Activated T-helper 2 cell treated with anti-CD3 and anti-CD28 coated beads, Interferon-gamma antibody, Interleukin-2, Interleukin-4, amounts not matched to agents 10 μg/mL and 5 μg/mL and 100 μg/mL, durations not matched to agents 14 hours and 24 hours and 36 hours (primary cell): ENCODE data around the gene DENND2A. TPM values are rescaled to one million over a fixed set of nuclear protein-coding genes. Genes with fewer than 3 reads are reported as not detected.
"Not testable (repeated sequence)": the region's sequence is repeated elsewhere in the genome, so short reads cannot be mapped to it uniquely, and the experiment has no call there.

Experiments used
- DNase-seq: peaks from one replicate; pipeline ENCODE4 v3.0.0; 2021; ENCODE audit warnings: low spot score
- H3K27ac Mint-ChIP-seq: one replicate; pipeline ENCODE4 v1.8.0; 2021; ENCODE audit warnings: mixed read lengths
- H3K27me3 Mint-ChIP-seq: one replicate; pipeline ENCODE4 v1.8.0; 2021; ENCODE audit warnings: low read depth, mixed read lengths
- H3K36me3 Mint-ChIP-seq: one replicate; pipeline ENCODE4 v1.8.0; 2021; ENCODE audit warnings: low read depth, mixed read lengths
- H3K4me1 Mint-ChIP-seq: one replicate; pipeline ENCODE4 v1.8.0; 2021; ENCODE audit warnings: low read depth, mixed read lengths
- H3K4me3 Mint-ChIP-seq: one replicate; pipeline ENCODE4 v1.8.0; 2021; ENCODE audit warnings: low read depth, mild to moderate bottlenecking, moderate library complexity, mixed read lengths
- H3K9me3 Mint-ChIP-seq: one replicate; pipeline ENCODE4 v1.8.0; 2021; ENCODE audit warnings: mixed read lengths
- intact Hi-C: fragments of 100-400 bp; cut with micrococcal nuclease; formaldehyde crosslinking; loops from one replicate; pipeline ENCODE4 v1.15.1; 2023
- total RNA-seq: library from RNA; stranded (reverse); gene quantifications from 2 replicates; pipeline ENCODE4 v1.2.3, GENCODE V29; 2022

The DENND2A gene
- total RNA-seq, 1 donor from 2014 or later, result not detected

DNA sequence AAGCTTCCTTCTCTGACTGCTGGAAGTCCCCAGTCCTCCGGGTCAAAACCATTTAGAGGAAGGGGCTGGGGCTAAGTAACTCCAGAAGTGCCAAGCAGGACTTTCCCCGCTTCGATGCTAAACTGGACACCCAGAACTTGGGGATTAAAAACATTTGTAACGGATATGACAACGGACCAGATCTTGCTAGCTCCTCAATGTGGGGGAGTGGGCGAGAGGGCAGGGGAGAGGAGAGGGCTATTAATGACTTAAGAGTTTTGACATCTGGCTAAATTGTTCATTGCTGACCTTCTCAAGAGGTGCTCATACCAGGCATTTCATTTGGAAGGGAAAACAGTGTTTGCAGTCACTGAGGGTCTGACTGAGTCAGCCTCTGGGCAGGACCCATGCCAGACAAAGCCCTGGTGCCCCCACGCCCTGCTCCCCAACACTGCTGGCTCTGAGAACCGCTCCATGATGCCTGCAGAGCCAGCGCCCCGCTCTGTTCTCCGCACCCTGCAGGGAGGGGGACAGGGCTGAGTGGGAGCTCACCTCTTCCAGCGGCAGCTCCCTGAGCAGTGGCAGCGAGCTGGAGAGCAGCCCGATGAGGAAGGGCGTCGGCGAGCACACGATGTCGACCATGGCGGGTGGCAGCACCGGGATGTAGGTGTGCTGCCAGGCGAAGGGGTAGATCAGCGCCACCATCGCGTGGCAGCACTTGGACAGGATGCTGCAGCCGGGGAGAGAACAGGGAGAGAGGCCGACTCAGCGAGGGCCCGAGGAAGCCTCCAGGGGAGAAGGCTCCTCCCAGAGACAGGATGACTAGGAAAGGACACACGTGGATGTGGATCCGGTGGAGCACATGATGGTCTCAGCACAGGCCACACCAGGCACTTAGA is 113.6 kb downstream of the DENND2A start:
- H3K4me3 Mint-ChIP-seq, result no peak overlapping the region
- intact Hi-C loops, result no loop called here
- H3K9me3 Mint-ChIP-seq, result no peaks in the 10 kb centered on the region
- no peaks in the 10 kb centered on the region for H3K36me3 Mint-ChIP-seq
- H3K27me3 Mint-ChIP-seq, result peaks cover 6% of the 10 kb centered on the region
- H3K27ac Mint-ChIP-seq, result no peak overlapping the region
- H3K4me1 Mint-ChIP-seq, result peaks cover 6% of the 10 kb centered on the region
- DNase-seq, result no peak

DNA sequence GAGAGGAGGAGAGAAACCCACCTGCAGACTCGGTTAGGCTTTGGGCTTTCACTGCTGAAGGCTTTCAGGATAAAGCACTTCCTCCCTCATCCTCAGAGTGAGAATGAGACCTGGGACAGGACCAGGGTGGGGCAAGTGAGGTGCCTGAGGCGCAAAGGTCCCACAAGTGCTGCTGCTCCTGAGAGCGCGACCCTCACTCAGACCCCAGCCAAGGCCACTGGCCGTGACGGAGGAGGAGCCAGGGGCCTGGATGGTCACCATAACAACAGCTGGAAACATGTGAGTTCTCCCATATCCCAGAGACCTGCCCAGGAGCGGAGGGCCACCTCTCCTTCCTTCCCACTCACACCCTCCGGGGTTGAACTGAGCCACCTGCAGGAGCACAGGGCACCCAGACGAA is 114.4 kb downstream of the DENND2A start:
- Mint-ChIP-seq H3K36me3 (no peaks in the 10 kb centered on the region), H3K27ac (no peak overlapping the region), H3K27me3 (peaks cover 5% of the 10 kb centered on the region), H3K4me1 (peaks cover 6% of the 10 kb centered on the region), H3K9me3 (no peaks in the 10 kb centered on the region), H3K4me3 (no peak overlapping the region)
- intact Hi-C loops, result no loop called here
- no peak for DNase-seq

DNA sequence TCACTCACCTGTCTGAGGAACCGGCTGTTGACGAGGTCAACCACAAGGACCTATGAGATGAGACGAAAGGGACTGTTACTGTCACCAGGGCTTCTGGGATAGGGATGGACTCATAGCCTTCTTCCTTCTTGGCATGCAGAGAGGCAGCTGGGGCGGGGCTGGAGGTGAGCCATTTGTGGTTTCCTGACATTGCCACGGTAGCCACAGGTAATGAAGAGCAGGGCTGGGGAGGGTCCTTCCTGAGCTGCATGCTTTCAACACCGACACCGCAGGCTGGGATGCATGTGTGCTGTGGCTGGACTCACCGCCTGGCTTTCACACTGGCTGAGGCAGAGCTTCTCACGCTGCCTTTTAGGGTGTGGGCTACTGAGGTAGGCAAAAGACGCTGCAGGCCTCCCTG is 114.9 kb downstream of the DENND2A start:
- Mint-ChIP-seq H3K27ac (no peak overlapping the region), H3K27me3 (peaks cover 3% of the 10 kb centered on the region), H3K4me1 (peaks cover 6% of the 10 kb centered on the region), H3K4me3 (no peak overlapping the region), H3K9me3 (no peaks in the 10 kb centered on the region), H3K36me3 (no peaks in the 10 kb centered on the region)
- intact Hi-C loops, result no loop called here
- DNase-seq, result peak; percentile 17

DNA sequence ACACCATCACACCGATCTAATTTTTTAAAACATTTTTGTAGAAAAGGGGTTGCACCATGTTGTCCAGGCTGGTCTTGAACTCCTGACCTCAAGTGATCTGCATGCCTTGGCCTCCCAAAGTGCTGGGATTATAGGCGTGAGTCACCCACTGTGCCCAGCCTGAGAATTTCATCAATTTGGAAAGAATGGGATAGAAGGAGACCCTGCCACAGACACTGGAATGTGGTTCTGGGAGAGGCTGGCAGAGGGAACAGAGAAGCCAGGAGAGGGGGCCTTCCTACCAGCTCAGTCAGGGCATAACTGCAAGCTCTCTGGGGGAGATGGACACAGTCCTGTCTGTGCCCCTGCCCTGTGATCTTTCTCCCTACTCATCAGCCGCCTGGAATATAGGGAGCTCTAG is 119.2 kb downstream of the DENND2A start:
- H3K4me3 Mint-ChIP-seq, result no peak overlapping the region

DNA sequence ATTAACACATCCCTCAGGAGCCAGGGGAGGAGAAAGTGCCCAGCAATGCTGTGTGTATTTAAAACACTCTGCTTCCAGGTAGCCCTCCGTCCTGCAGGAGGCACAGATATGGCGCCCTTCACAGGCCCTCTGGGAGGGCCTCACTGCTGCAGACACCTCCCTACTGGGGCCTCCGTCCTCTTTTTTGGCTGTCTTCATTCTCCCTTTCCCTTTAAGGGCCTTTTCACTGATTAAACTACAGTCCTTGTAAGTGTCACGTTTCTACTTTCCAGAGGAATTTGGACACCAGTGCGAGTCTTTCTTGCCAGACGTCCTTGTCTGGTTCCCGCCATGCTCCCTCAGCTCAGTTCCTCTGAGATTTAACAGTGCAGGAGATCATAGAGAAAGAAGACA is 121.6 kb downstream of the DENND2A start:
- no peaks in the 10 kb centered on the region for H3K36me3 Mint-ChIP-seq
- H3K27me3 Mint-ChIP-seq, result peaks cover 2% of the 10 kb centered on the region
- peaks cover 5% of the 10 kb centered on the region for H3K4me1 Mint-ChIP-seq
- intact Hi-C loops, result no loop called here
- H3K4me3 Mint-ChIP-seq, result no peak overlapping the region
- H3K27ac Mint-ChIP-seq, result no peak overlapping the region
- no peaks in the 10 kb centered on the region for H3K9me3 Mint-ChIP-seq
- no peak for DNase-seq

More for the DNA sequence above, 119.2 kb downstream of the DENND2A start:
- Mint-ChIP-seq H3K27ac (no peak overlapping the region), H3K9me3 (no peaks in the 10 kb centered on the region), H3K4me1 (peaks cover 11% of the 10 kb centered on the region), H3K36me3 (no peaks in the 10 kb centered on the region), H3K27me3 (peaks cover 2% of the 10 kb centered on the region)
- intact Hi-C loops, result no loop called here
- no peak for DNase-seq

DNA sequence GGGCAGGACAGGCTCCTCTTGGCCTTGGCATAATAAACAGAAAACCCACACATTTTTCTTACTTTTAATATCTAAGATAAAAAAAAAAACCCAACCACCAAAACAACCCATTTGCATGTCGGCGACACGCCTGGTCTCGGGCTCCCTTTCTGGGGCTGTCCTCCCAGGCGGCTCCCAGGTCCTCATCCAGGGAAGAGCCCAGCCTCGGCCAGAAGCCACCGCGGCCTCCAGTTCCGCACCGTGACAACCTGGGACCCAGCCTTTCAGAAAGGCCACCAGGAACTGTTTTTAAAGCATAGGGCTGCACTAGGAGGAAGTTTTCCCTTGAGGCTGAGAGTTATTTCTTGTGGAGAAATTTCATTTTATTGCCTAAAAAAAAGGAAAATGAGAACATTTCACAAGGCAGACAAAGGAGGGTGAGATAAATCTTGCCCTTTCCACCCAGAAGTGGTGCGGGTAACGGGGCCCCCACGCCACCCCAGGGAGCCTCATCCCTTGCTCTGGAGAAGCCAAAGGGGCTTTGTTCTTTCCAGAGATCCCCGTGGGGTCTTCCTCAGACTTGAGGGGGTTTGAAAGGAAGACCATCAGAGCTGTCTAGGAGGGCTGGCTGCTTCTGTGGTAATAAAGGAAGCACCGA is 122.1 kb downstream of the DENND2A start:
- Mint-ChIP-seq H3K27ac (no peak overlapping the region), H3K4me1 (peaks cover 5% of the 10 kb centered on the region), H3K9me3 (no peaks in the 10 kb centered on the region), H3K27me3 (peaks cover 2% of the 10 kb centered on the region), H3K4me3 (no peak overlapping the region), H3K36me3 (no peaks in the 10 kb centered on the region)
- intact Hi-C loops, result loop anchor here (1.0 kb wide), 2 partner anchors 135 to 494 kb away; no protein-coding TSS in a partner anchor
- no peak for DNase-seq

DNA sequence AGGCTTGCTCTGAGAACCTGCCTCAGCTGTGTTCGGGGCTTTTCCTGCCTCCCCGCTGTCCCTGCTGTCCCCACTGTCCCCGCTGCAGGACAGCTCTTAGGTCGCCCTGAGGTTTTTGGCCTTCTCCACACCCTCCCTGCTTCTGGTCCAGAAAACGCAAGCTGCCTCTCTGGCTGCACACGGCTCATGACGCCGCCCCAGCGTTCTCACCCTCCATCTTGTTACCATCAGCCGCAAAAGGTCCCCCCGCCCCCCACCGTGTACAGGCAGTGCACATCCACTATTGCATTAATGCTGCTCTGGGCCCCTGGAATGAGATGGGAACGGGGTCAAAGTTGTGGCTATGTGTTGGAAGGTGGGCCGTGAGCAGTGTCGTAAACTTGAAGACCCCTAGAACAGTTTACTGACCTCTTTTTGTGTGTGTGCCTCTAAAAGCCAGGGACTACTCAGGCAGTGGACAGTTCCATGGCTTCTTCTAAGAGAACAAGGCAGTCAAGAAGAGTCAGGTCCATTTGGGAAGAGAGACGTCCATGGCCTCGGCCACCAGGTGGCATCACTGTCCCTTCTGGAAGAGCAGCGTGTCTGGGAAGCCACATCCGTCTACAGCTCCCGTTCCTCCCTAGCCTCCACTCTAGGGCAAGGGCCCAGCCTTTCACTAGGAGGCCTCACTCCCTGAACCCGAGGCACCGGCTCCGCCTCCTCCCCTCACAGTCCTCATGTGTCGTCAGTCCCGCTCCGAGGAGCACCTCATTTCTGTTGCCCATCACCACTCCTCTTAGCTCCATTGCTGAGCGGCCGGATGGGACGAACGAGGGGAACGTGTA is 122.9 kb downstream of the DENND2A start:
- no peaks in the 10 kb centered on the region for H3K9me3 Mint-ChIP-seq
- H3K27ac Mint-ChIP-seq, result no peak overlapping the region
- H3K4me3 Mint-ChIP-seq, result no peak overlapping the region
- peaks cover 5% of the 10 kb centered on the region for H3K4me1 Mint-ChIP-seq
- H3K27me3 Mint-ChIP-seq, result peaks cover 2% of the 10 kb centered on the region
- intact Hi-C loops, result loop anchor here (1.0 kb wide), 2 partner anchors 136 to 495 kb away; no protein-coding TSS in a partner anchor
- DNase-seq, result peak; percentile 47
- no peaks in the 10 kb centered on the region for H3K36me3 Mint-ChIP-seq

DNA sequence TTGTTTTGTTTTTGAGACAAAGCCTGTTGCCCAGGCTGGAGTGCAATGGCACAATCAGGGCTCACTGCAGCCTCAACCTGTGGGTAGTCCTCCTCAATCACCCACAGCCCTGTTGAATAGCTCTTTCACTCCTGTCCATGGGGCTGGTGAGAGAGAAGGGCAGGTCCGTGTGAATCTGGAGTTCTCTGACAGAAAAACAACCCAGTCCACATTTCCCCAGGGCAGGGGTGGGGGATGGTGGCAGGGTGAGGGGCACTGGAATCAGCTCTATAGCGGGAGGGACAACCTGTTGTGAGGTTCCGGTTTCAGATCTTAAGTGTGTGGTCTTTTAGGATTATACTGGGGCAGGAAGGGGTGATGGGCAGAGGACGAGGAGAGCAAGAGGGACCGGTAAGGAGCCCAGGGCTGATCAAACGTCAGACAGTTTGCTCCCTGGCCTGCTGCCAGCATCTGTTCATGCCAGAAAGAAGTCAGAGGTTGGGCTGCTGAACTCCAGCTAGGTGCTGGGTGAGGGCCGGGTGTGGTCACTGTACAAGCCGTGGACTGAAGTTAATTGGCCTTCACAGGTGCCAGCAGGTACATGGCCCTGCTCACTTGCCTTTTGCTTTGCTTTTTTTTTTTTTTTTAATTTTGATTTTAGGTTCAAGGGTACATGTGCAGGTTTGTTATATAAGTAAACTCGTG is 128.2 kb downstream of the DENND2A start:
- H3K4me1 Mint-ChIP-seq, result no peaks in the 10 kb centered on the region
- H3K4me3 Mint-ChIP-seq, result no peak overlapping the region
- H3K36me3 Mint-ChIP-seq, result no peaks in the 10 kb centered on the region
- intact Hi-C loops, result no loop called here
- no peak for DNase-seq
- no peak overlapping the region for H3K27ac Mint-ChIP-seq
- H3K9me3 Mint-ChIP-seq, result no peaks in the 10 kb centered on the region
- H3K27me3 Mint-ChIP-seq, result peaks cover 2% of the 10 kb centered on the region

DNA sequence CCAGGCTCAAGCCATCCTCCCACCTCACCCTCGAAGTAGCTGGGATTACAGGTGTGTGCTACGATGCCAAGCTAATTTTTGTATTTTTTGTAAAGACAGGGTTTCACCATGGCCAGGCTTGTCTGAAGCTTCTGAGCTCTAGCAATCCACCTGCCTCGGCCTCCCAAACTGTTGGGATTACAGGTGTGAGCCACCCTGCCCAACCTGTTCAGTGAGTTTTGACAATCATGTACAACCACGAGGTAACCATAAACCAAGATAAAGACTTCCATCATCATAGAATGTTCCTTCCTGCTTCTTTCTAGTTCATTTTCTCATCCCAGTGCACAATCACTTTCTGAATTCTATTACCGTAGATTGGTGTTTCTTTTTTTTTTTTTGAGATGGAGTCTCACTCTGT is 130.8 kb downstream of the DENND2A start:
- intact Hi-C loops, result no loop called here
- no peaks in the 10 kb centered on the region for H3K9me3 Mint-ChIP-seq
- no peaks in the 10 kb centered on the region for H3K27me3 Mint-ChIP-seq
- H3K36me3 Mint-ChIP-seq, result no peaks in the 10 kb centered on the region
- H3K4me3 Mint-ChIP-seq, result no peak overlapping the region
- H3K4me1 Mint-ChIP-seq, result no peaks in the 10 kb centered on the region
- H3K27ac Mint-ChIP-seq, result no peak overlapping the region
- DNase-seq, result no peak

DNA sequence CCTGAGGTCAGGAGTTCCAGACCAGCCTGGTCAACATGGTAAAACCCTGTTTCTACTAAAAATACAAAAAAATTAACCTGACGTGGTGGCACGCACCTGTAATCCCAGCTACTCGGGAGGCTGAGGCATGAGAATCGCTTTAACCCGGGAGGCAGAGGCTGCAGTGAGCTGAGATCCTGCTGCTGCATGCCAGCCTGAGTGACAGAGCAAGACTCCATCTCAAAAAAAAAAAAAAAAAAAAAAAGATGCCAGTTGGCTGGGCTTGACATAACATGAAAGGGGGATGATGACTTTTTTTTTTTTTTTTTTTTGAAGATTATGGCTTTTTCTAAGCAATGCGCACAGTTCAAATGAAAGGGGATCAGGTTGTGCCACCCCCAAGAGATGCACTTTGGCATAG is 133.1 kb downstream of the DENND2A start:
- H3K9me3 Mint-ChIP-seq, H3K4me3 Mint-ChIP-seq, intact Hi-C loops, H3K27me3 Mint-ChIP-seq, H3K4me1 Mint-ChIP-seq, H3K27ac Mint-ChIP-seq, H3K36me3 Mint-ChIP-seq, DNase-seq: not testable (repeated sequence)

DNA sequence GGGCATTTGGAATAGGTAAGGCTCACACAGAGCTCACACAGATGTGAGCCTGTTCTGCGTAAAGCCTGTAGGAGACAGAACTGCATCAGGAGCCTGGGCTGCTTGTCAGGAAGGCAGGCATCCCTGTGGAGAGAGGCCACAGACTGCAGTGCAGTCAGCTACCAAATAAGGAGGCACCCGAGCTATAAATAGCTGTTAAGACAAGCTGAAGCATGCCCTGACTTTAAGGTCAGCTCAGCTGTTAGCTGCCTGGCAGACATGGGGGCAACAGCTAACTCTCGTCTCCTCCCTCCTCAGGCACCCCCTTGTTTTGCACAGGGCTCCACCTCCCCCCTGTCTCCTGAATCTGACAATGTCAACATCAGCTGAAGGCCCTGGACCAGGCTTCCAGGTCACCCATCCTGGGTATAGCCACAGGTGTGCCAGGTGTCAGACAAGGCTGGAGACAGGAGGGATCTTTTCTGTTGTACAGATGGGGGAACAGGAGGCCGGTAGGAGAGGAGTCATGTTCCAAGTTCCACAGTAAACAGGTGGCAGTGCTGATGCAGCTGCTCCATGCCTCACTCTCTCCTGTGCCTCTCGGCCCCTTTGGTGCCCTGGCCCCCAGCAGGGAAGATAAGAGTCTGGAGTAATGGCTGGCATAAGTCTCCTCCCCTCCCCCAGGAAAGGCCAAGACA is 133.7 kb downstream of the DENND2A start:
- H3K9me3 Mint-ChIP-seq, result no peaks in the 10 kb centered on the region
- no peak for DNase-seq
- H3K27ac Mint-ChIP-seq, result no peak overlapping the region
- H3K27me3 Mint-ChIP-seq, result no peaks in the 10 kb centered on the region
- H3K36me3 Mint-ChIP-seq, result no peaks in the 10 kb centered on the region
- no peak overlapping the region for H3K4me3 Mint-ChIP-seq
- no peaks in the 10 kb centered on the region for H3K4me1 Mint-ChIP-seq
- intact Hi-C loops, result no loop called here

DNA sequence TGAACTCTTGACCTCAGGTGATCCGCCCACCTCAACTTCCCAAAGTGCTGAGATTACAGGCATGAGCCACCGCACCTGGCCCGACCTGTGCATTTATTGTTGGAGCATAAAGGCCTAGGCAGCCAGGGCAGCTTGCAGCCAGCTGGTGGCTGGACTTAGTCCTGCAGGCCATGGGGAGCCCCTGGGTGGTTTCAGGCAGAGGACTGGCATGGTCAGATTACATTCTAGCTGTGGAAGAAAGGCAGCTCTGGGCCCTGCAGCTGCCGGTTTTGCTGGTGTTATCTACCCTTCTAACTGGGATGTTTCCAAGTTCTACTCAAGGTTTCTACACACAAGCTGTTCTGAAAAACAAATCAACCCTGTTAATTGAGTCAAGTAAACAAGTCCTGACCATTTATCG is 138.6 kb downstream of the DENND2A start:
- H3K9me3 Mint-ChIP-seq, result no peaks in the 10 kb centered on the region
- H3K4me1 Mint-ChIP-seq, result no peaks in the 10 kb centered on the region
- no peaks in the 10 kb centered on the region for H3K36me3 Mint-ChIP-seq
- no peaks in the 10 kb centered on the region for H3K27me3 Mint-ChIP-seq
- intact Hi-C loops, result no loop called here
- H3K27ac Mint-ChIP-seq, result no peak overlapping the region
- no peak for DNase-seq
- no peak overlapping the region for H3K4me3 Mint-ChIP-seq
